ENCODE measurements around the gene SCN1B.

- TF ChIP-seq POLR2A (IDR thresholded peaks at IDR 0.05): no peak
- no peak for TF ChIP-seq CTCF (IDR thresholded peaks at IDR 0.05)
Observed at GRCh38 chr19:35059799-35060091, 29.5 kb downstream of the SCN1B start.

All from tibial nerve (tissue), 3 donors.